AG04449 (cell line): ENCODE data around the gene MOGAT1.

Experiments used
- CTCF ChIA-PET: fragments of 350-600 bp; formaldehyde crosslinking; extraction: SDS; loops from one replicate; lab custom pipeline; 2021; ENCODE audit warnings: antibody characterized with exemption; lab: Yijun Ruan, JAX
- POLR2A ChIA-PET: fragments of 400-600, 350-600 bp; formaldehyde crosslinking; extraction: SDS; loops from one replicate; lab custom pipeline; 2020; ENCODE audit warnings: antibody characterized with exemption, inconsistent platforms; lab: Yijun Ruan, JAX
- DNase-seq: peaks from one replicate; pipeline ENCODE4 v3.0.0-alpha.2; 2010; ENCODE audit warnings: low read depth, low spot score
- H3K4me3 ChIP-seq: 2 replicates; pipeline ENCODE4 v1.5.1; 2011; ENCODE audit warnings: low read depth, mild to moderate bottlenecking, control low read depth, low read length
- CTCF ChIP-seq: IDR thresholded peaks from one replicate; pipeline ENCODE4 v1.5.1; 2011; ENCODE audit warnings: mild to moderate bottlenecking, moderate library complexity, low read length, control low read depth, inconsistent platforms; ENCODE audit not compliant: insufficient read depth; ENCODE audit errors: missing control alignments

MOGAT1 gene

GRCh38 chr2:222703886-222704285 lies 32.4 kb downstream of the MOGAT1 start:
- CTCF ChIA-PET, result interaction anchor here (0.9 to 8.2 kb wide), 10 partner anchors 9 to 235 kb away, joined by 3 to 156 read pairs (median 4); no protein-coding TSS in a partner anchor
- POLR2A ChIA-PET, result no interaction called here
- no peak overlapping the region for H3K4me3 ChIP-seq
- no peak for TF ChIP-seq CTCF
- DNase-seq, result no peak

GRCh38 chr2:222706616-222707015 lies 35.2 kb downstream of the MOGAT1 start:
- TF ChIP-seq CTCF, result no peak
- CTCF ChIA-PET, result interaction anchor here (0.6 to 8.2 kb wide), 21 partner anchors 9 to 252 kb away, joined by 3 to 156 read pairs (median 11); partner anchors contain the start of gene ACSL3
- DNase-seq, result no peak
- H3K4me3 ChIP-seq, result no peak overlapping the region
- POLR2A ChIA-PET, result no interaction called here

- ChIA-PET CTCF (interaction anchor here (0.6 to 8.2 kb wide), 32 partner anchors 10 to 285 kb away, joined by 3 to 156 read pairs (median 4); partner anchors contain the start of gene ACSL3), POLR2A (interaction anchor here (0.8 kb wide), 1 partner anchor 153 kb away, joined by 6 read pairs; the partner anchor contains the start of gene ACSL3)
- no peak for TF ChIP-seq CTCF
- H3K4me3 ChIP-seq, result no peak overlapping the region
- no peak for DNase-seq
Measured at GRCh38 chr2:222707102-222707688, 35.7 kb downstream of the MOGAT1 start.

GRCh38 chr2:222707689-222708273 lies 36.3 kb downstream of the MOGAT1 start:
- no peak for TF ChIP-seq CTCF
- POLR2A ChIA-PET, result interaction anchor here (0.8 kb wide), 1 partner anchor 153 kb away, joined by 6 read pairs; the partner anchor contains the start of gene ACSL3
- CTCF ChIA-PET, result interaction anchor here (0.6 to 8.2 kb wide), 33 partner anchors 11 to 284 kb away, joined by 3 to 156 read pairs (median 5); partner anchors contain the start of gene ACSL3
- no peak overlapping the region for H3K4me3 ChIP-seq
- DNase-seq, result peak; percentile 77

GRCh38 chr2:222708274-222708710 lies 36.8 kb downstream of the MOGAT1 start:
- peak; percentile 83 for TF ChIP-seq CTCF
- ChIA-PET POLR2A (interaction anchor here (1.0 kb wide), 1 partner anchor 154 kb away, joined by 7 read pairs; no protein-coding TSS in a partner anchor), CTCF (interaction anchor here (0.6 to 8.2 kb wide), 34 partner anchors 9 to 1092 kb away, joined by 3 to 156 read pairs (median 6); partner anchors contain the start of gene ACSL3)
- no peak for DNase-seq
- no peak overlapping the region for H3K4me3 ChIP-seq
